HCT116 (cell line): Measurements from ENCODE around the gene GRID2IP. TPM values are rescaled to one million over a fixed set of nuclear protein-coding genes. Genes with fewer than 3 reads are reported as not detected.
A peak's percentile ranks its signal among the peaks of the same experiment; 100 is the strongest.

Experiments used
- ATAC-seq: fragments of 200-7000 bp; cut with Tn5 transposase; 2 replicates; pipeline ENCODE4 v1.9.1; 2020; ENCODE audit warnings: mild to moderate bottlenecking, moderate library complexity
- BruUV-seq: library from RNA; stranded (reverse); fragments of 400-500 nt; replicated peaks from 2 replicates; lab custom pipeline; 2021; lab: Mats Ljungman, UMichigan
- CTCF ChIA-PET: fragments of 300-600 bp; sonication (Branson Sonifier 250); formaldehyde crosslinking; loops from one replicate; lab custom pipeline; 2021; ENCODE audit warnings: antibody characterized with exemption; lab: Charles Lee
- POLR2A ChIA-PET: fragments of 300-600, 350-600 bp; sonication (Branson Sonifier 250); formaldehyde crosslinking; loops from one replicate; lab custom pipeline; 2021; ENCODE audit warnings: antibody characterized with exemption; lab: Charles Lee
- RAD21 ChIA-PET, 2 experiments: fragments of 300-600 bp; sonication (Branson Sonifier 250); formaldehyde crosslinking; loops; one replicate each; lab custom pipeline; 2023; ENCODE audit warnings: low total read pairs in 2 of 2; ENCODE audit not compliant: uncharacterized antibody in 2 of 2, unreplicated experiment in 2 of 2, low non-redundant PET in 1 of 2; lab: Charles Lee
- DNase-seq: peaks from one replicate; pipeline ENCODE4 v3.0.0-alpha.2; 2010; ENCODE audit warnings: low read depth, low spot score
- H2AFZ ChIP-seq: fragments of 200-600 bp; shearing (Covaris generic), sonication (generic); 2 replicates; pipeline ENCODE4 v1.6.1; 2017; ENCODE audit warnings: low read depth, mixed run types, mixed read lengths, antibody characterized with exemption, low read length; ENCODE audit not compliant: poor library complexity, severe bottlenecking
- H3K27ac ChIP-seq: 2 replicates; pipeline ENCODE4 v1.5.1; 2012; ENCODE audit warnings: low read depth, low read length
- H3K27me3 ChIP-seq: fragments of 200-600 bp; sonication (generic); 2 replicates; pipeline ENCODE4 v1.6.1; 2016; ENCODE audit warnings: mixed run types, low read length, mixed read lengths; ENCODE audit not compliant: insufficient read depth
- H3K36me3 ChIP-seq, 2 experiments: fragments of 200-500 bp in 1 of 2; fragments of 200-600 bp in 1 of 2; sonication (Bioruptor generic) in 1 of 2; sonication (generic) in 1 of 2; 2 replicates each; pipeline versions ENCODE4 v1.5.1 to v1.6.1; 2014 to 2016; ENCODE audit warnings: low read length in 2 of 2, inconsistent platforms in 1 of 2, mixed read lengths in 1 of 2, mixed run types in 1 of 2; ENCODE audit not compliant: insufficient read depth in 2 of 2, control insufficient read depth in 1 of 2
- H3K4me1 ChIP-seq, 2 experiments: fragments of 200-600 bp in 1 of 2; sonication (generic) in 1 of 2; 2 replicates each; pipeline versions ENCODE4 v1.5.1 to v1.6.1; 2012 to 2017; ENCODE audit warnings: low read length in 2 of 2, inconsistent platforms in 1 of 2, mild to moderate bottlenecking in 1 of 2, mixed read lengths in 1 of 2, mixed run types in 1 of 2, moderate library complexity in 1 of 2; ENCODE audit not compliant: insufficient read depth in 2 of 2, control insufficient read depth in 1 of 2
- H3K4me2 ChIP-seq: fragments of 200-600 bp; sonication (generic); 2 replicates; pipeline ENCODE4 v1.6.1; 2017; ENCODE audit warnings: mixed run types, low read length, mixed read lengths
- H3K4me3 ChIP-seq, 2 experiments: fragments of 200-600 bp in 1 of 2; sonication (generic) in 1 of 2; replicated peaks in 1 of 2; 2 replicates each; pipeline ENCODE4 v1.5.1; 2011 to 2016; ENCODE audit warnings: low read length in 2 of 2, control low read depth in 1 of 2, low read depth in 1 of 2, mild to moderate bottlenecking in 1 of 2, mixed read lengths in 1 of 2, mixed run types in 1 of 2
- H3K79me2 ChIP-seq: fragments of 200-600 bp; sonication (generic); 2 replicates; pipeline ENCODE4 v1.6.1; 2017; ENCODE audit warnings: mild to moderate bottlenecking, mixed run types, low read length, moderate library complexity, mixed read lengths; ENCODE audit not compliant: insufficient read depth
- H3K9ac ChIP-seq: fragments of 200-600 bp; sonication (generic); 2 replicates; pipeline ENCODE4 v1.6.1; 2016; ENCODE audit warnings: low read length, mixed read lengths
- H3K9me2 ChIP-seq: fragments of 200-600 bp; sonication (generic), shearing (Covaris generic); 2 replicates; pipeline ENCODE4 v1.6.1; 2017; ENCODE audit warnings: mixed run types, mild to moderate bottlenecking, moderate library complexity; ENCODE audit not compliant: insufficient read depth
- H3K9me3 ChIP-seq, 2 experiments: fragments of 200-500 bp in 1 of 2; fragments of 200-600 bp in 1 of 2; sonication (Bioruptor generic) in 1 of 2; sonication (generic) in 1 of 2; 2 replicates each; pipeline ENCODE4 v1.6.1; 2014 to 2017; ENCODE audit warnings: low read length in 2 of 2, mixed read lengths in 2 of 2, inconsistent platforms in 1 of 2, low read depth in 1 of 2, mild to moderate bottlenecking in 1 of 2, mixed run types in 1 of 2, moderate library complexity in 1 of 2; ENCODE audit not compliant: control insufficient read depth in 1 of 2, insufficient read depth in 1 of 2
- H4K20me1 ChIP-seq: fragments of 200-600 bp; sonication (generic), shearing (Covaris generic); 2 replicates; pipeline ENCODE4 v1.6.1; 2017; ENCODE audit warnings: mixed run types, mild to moderate bottlenecking, moderate library complexity; ENCODE audit not compliant: insufficient read depth
- EZH2 ChIP-seq: fragments of 200-600 bp; sonication (generic); IDR thresholded peaks from 2 replicates; pipeline ENCODE4 v1.6.1; 2017; ENCODE audit warnings: antibody characterized with exemption, mixed run types
- EZH2phosphoT487 ChIP-seq: fragments of 200-600 bp; IDR thresholded peaks from 2 replicates; pipeline ENCODE4 v1.6.1; 2018; ENCODE audit warnings: antibody characterized with exemption, borderline replicate concordance
- RAD21 ChIP-seq: IDR thresholded peaks from 2 replicates; pipeline ENCODE4 v1.6.1; 2012; ENCODE audit warnings: low read depth, mild to moderate bottlenecking
- YY1 ChIP-seq: IDR thresholded peaks from 2 replicates; pipeline ENCODE4 v1.6.1; 2011; ENCODE audit warnings: low read length, low read depth, moderate library complexity, mild to moderate bottlenecking; ENCODE audit not compliant: insufficient replicate concordance; ENCODE audit errors: extremely low read depth
- intact Hi-C: fragments of 100-400 bp; cut with micrococcal nuclease; formaldehyde crosslinking; loops from 2 replicates; pipeline ENCODE4 v1.10.0; 2022
- total RNA-seq: library from RNA; stranded (reverse); gene quantifications from one replicate; pipeline ENCODE4 v1.2.1, GENCODE V29; 2021; ENCODE audit not compliant: unreplicated experiment
- TF ChIP-seq, protein P1 (sequence below), 3 experiments: fragments of 200-600 bp in 1 of 3; sonication (generic) in 1 of 3; IDR thresholded peaks in 2 of 3; conservative IDR thresholded peaks in 1 of 3; 2 replicates each; pipeline ENCODE4 v1.5.1; 2012 to 2017; ENCODE audit warnings: low read depth in 2 of 3, low read length in 2 of 3, antibody characterized with exemption in 1 of 3, borderline replicate concordance in 1 of 3, control low read depth in 1 of 3, mild to moderate bottlenecking in 1 of 3, mixed read lengths in 1 of 3, mixed run types in 1 of 3, moderate library complexity in 1 of 3; ENCODE audit not compliant: insufficient read depth in 1 of 3
- TF ChIP-seq, protein P2 (sequence below): IDR thresholded peaks from 2 replicates; pipeline ENCODE4 v1.6.1; 2012

GRID2IP gene
- total RNA-seq, 1 experiment from 2014 or later = 3.2 TPM

GRCh38 chr7:6556196-6556595, 4.9 kb upstream of the GRID2IP start:
- Histone ChIP-seq H3K36me3 (no peaks in the 10 kb centered on the region), H3K9ac (no peak overlapping the region), H3K4me3 (no peak overlapping the region), H2AFZ (no peak overlapping the region), H3K27me3 (no peaks in the 10 kb centered on the region), H3K4me1 (peaks cover 0 to 4% of the 10 kb centered on the region in 2 experiments; a peak in 2 of 4 replicates), H3K79me2 (no peaks in the 10 kb centered on the region), H3K9me3 (no peaks in the 10 kb centered on the region), H4K20me1 (no peaks in the 10 kb centered on the region), H3K4me2 (no peak overlapping the region), H3K27ac (no peak overlapping the region), H3K9me2 (no peaks in the 10 kb centered on the region)
- DNase-seq (no peak), ATAC-seq (peak; percentile 87)
- ChIA-PET POLR2A (no interaction called here), RAD21 (no interaction called here), CTCF (interaction anchor here (0.8 kb wide), 1 partner anchor 9 kb away, joined by 3 read pairs; no protein-coding TSS in a partner anchor)
- intact Hi-C loops = no loop called here
- no TSS peak for BruUV-seq
- TF ChIP-seq, protein P1, sequence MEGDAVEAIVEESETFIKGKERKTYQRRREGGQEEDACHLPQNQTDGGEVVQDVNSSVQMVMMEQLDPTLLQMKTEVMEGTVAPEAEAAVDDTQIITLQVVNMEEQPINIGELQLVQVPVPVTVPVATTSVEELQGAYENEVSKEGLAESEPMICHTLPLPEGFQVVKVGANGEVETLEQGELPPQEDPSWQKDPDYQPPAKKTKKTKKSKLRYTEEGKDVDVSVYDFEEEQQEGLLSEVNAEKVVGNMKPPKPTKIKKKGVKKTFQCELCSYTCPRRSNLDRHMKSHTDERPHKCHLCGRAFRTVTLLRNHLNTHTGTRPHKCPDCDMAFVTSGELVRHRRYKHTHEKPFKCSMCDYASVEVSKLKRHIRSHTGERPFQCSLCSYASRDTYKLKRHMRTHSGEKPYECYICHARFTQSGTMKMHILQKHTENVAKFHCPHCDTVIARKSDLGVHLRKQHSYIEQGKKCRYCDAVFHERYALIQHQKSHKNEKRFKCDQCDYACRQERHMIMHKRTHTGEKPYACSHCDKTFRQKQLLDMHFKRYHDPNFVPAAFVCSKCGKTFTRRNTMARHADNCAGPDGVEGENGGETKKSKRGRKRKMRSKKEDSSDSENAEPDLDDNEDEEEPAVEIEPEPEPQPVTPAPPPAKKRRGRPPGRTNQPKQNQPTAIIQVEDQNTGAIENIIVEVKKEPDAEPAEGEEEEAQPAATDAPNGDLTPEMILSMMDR (IDR thresholded peaks at IDR 0.05 in 2 of 3, conservative IDR thresholded peaks at IDR 0.05 in 1 of 3; ENCODE audit: borderline replicate concordance in 1 of 3, insufficient read depth in 1 of 3, low read depth in 2 of 3, low read length in 2 of 3) = peak; percentile 41 to 70 (median 59); a peak in 5 of 6 replicates
- TF ChIP-seq EZH2phosphoT487 = no peak
- peak; percentile 40 for TF ChIP-seq RAD21

DNA sequence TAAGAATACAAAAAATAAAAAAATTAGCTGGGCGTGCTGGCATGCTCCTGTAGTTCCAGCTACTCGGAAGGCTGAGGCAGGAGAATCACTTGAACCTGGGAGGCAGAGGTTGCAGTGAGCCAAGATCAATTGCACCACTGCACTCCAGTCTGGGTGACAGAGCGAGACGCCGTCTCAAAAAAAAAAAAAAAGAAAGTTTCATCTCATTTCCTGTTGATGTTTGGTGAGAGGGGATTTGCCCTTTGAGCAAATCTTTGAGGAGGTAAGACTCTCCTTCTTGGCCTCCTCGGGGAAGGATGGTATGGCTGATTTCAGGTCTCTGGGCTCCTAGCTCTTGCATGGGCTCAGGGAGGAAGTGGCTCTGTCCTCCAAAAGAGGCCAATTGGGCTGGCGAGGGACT, 3.6 kb upstream of the GRID2IP start:
- intact Hi-C loops = no loop called here
- no peaks in the 10 kb centered on the region for H3K9me3 ChIP-seq
- RAD21 ChIA-PET = no interaction called here
- TF ChIP-seq YY1 (no peak), EZH2 (no peak)
- TF ChIP-seq, protein P2, sequence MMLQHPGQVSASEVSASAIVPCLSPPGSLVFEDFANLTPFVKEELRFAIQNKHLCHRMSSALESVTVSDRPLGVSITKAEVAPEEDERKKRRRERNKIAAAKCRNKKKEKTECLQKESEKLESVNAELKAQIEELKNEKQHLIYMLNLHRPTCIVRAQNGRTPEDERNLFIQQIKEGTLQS = no peak
- CTCF ChIA-PET = interaction anchor here (0.8 kb wide), 1 partner anchor 26 kb away, joined by 3 read pairs; no protein-coding TSS in a partner anchor
- no peaks in the 10 kb centered on the region for H3K79me2 ChIP-seq
- H3K36me3 ChIP-seq = no peaks in the 10 kb centered on the region
- DNase-seq = no peak
- H3K9me2 ChIP-seq = no peaks in the 10 kb centered on the region
- H4K20me1 ChIP-seq = no peaks in the 10 kb centered on the region
- H3K4me2 ChIP-seq = no peak overlapping the region
- peaks cover 0 to 4% of the 10 kb centered on the region in 2 experiments; a peak in 2 of 4 replicates for H3K4me1 ChIP-seq
- POLR2A ChIA-PET = no interaction called here
- H3K4me3 ChIP-seq = no peak overlapping the region
- H2AFZ ChIP-seq = no peak overlapping the region
- H3K27ac ChIP-seq = no peak overlapping the region
- H3K9ac ChIP-seq = no peak overlapping the region
- no peaks in the 10 kb centered on the region for H3K27me3 ChIP-seq
- no peak for ATAC-seq
- BruUV-seq = no TSS peak
